IMR-90 (cell line): ENCODE measurements around the gene MUC5AC. TPM values are rescaled to one million over a fixed set of nuclear protein-coding genes. Genes with fewer than 3 reads are reported as not detected.

ENCODE experiments used
- ATAC-seq: fragments of 200-7000 bp; cut with Tn5 transposase; 2 replicates; pipeline ENCODE4 v1.9.1; 2020; ENCODE audit warnings: low read depth, mild to moderate bottlenecking, moderate library complexity
- BruUV-seq: library from RNA; stranded (reverse); fragments of 400-500 nt; replicated peaks from 2 replicates; lab custom pipeline; 2021; lab: Mats Ljungman, UMichigan
- CTCF ChIA-PET: fragments of 300-600 bp; formaldehyde crosslinking; extraction: SDS; loops from one replicate; lab custom pipeline; 2021; ENCODE audit warnings: antibody characterized with exemption; lab: Yijun Ruan, JAX
- POLR2A ChIA-PET: fragments of 300-600 bp; sonication (Branson Sonifier 250); formaldehyde crosslinking; loops from one replicate; lab custom pipeline; 2022; ENCODE audit warnings: antibody characterized with exemption; ENCODE audit not compliant: unreplicated experiment; lab: Charles Lee
- DNase-seq: peaks from one replicate; pipeline ENCODE4 v3.0.0; 2013
- H2AFZ ChIP-seq: replicated peaks from 2 replicates; pipeline ENCODE3; 2013; ENCODE audit warnings: low read length, mild to moderate bottlenecking; ENCODE audit not compliant: poor library complexity
- H2AK5ac ChIP-seq: 2 replicates; pipeline ENCODE4 v1.6.1; 2013; ENCODE audit warnings: low read depth, low read length, inconsistent platforms
- H2AK9ac ChIP-seq: replicated peaks from 2 replicates; pipeline ENCODE3; 2013; ENCODE audit warnings: mild to moderate bottlenecking, low read depth, low read length, moderate library complexity; ENCODE audit not compliant: poor library complexity
- H2BK120ac ChIP-seq: 2 replicates; pipeline ENCODE4 v1.6.1; 2013; ENCODE audit warnings: low read depth, low read length, inconsistent platforms
- H2BK15ac ChIP-seq: 3 replicates; pipeline ENCODE4 v1.6.1; 2013; ENCODE audit warnings: low read depth, low read length, inconsistent platforms
- H2BK20ac ChIP-seq: 2 replicates; pipeline ENCODE4 v1.6.1; 2013; ENCODE audit warnings: low read depth, mild to moderate bottlenecking, inconsistent platforms, low read length, moderate library complexity
- H2BK5ac ChIP-seq: 2 replicates; pipeline ENCODE4 v1.6.1; 2013; ENCODE audit warnings: mild to moderate bottlenecking, low read depth, low read length, inconsistent platforms; ENCODE audit not compliant: poor library complexity, severe bottlenecking
- H3K14ac ChIP-seq: replicated peaks from 2 replicates; pipeline ENCODE4 v1.6.1; 2013; ENCODE audit warnings: low read depth, low read length, inconsistent platforms
- H3K18ac ChIP-seq: 2 replicates; pipeline ENCODE4 v1.6.1; 2013; ENCODE audit warnings: low read depth, low read length, control low read depth
- H3K23ac ChIP-seq: 2 replicates; pipeline ENCODE4 v1.6.1; 2013; ENCODE audit warnings: low read depth, low read length, inconsistent platforms
- H3K27ac ChIP-seq: 2 replicates; pipeline ENCODE4 v1.5.1; 2013; ENCODE audit warnings: mild to moderate bottlenecking, control low read depth, low read length; ENCODE audit not compliant: insufficient read depth
- H3K27me3 ChIP-seq: 2 replicates; pipeline ENCODE4 v1.6.1; 2013; ENCODE audit warnings: low read length; ENCODE audit not compliant: control insufficient read depth, insufficient read depth
- H3K36me3 ChIP-seq: 2 replicates; pipeline ENCODE4 v1.6.1; 2013; ENCODE audit warnings: low read length, mixed read lengths; ENCODE audit not compliant: control insufficient read depth, insufficient read depth
- H3K4ac ChIP-seq: 2 replicates; pipeline ENCODE4 v1.6.1; 2013; ENCODE audit warnings: low read depth, low read length, inconsistent platforms
- H3K4me1 ChIP-seq: 2 replicates; pipeline ENCODE4 v1.6.1; 2013; ENCODE audit warnings: low read length, mixed read lengths; ENCODE audit not compliant: control insufficient read depth, insufficient read depth
- H3K4me2 ChIP-seq: 2 replicates; pipeline ENCODE4 v1.6.1; 2013; ENCODE audit warnings: low read depth, mild to moderate bottlenecking, control low read depth, low read length, moderate library complexity
- H3K4me3 ChIP-seq: 2 replicates; pipeline ENCODE4 v1.5.1; 2013; ENCODE audit warnings: low read depth, mild to moderate bottlenecking, control low read depth, low read length, moderate library complexity; ENCODE audit not compliant: insufficient read depth
- H3K56ac ChIP-seq: 2 replicates; pipeline ENCODE4 v1.6.1; 2013; ENCODE audit warnings: low read length, inconsistent platforms; ENCODE audit not compliant: insufficient read depth; ENCODE audit errors: extremely low read depth
- H3K79me1 ChIP-seq, 2 experiments: 2 replicates each; pipeline ENCODE4 v1.6.1; 2013; ENCODE audit warnings: low read length in 2 of 2, inconsistent platforms in 1 of 2, low read depth in 1 of 2
- H3K9ac ChIP-seq: 2 replicates; pipeline ENCODE4 v1.6.1; 2013; ENCODE audit warnings: low read depth, low read length, control low read depth
- H3K9me1 ChIP-seq: 2 replicates; pipeline ENCODE4 v1.6.1; 2013; ENCODE audit warnings: low read length, inconsistent platforms; ENCODE audit not compliant: insufficient read depth
- H3K9me3 ChIP-seq: 2 replicates; pipeline ENCODE4 v1.6.1; 2013; ENCODE audit warnings: low read length; ENCODE audit not compliant: control insufficient read depth, insufficient read depth
- H4K20me1 ChIP-seq: 2 replicates; pipeline ENCODE4 v1.6.1; 2013; ENCODE audit warnings: low read length, inconsistent platforms; ENCODE audit not compliant: insufficient read depth
- H4K5ac ChIP-seq: 2 replicates; pipeline ENCODE4 v1.6.1; 2013; ENCODE audit warnings: mild to moderate bottlenecking, low read depth, low read length, control low read depth
- H4K8ac ChIP-seq, 2 experiments: 2 replicates each; pipeline ENCODE4 v1.6.1; 2013; ENCODE audit warnings: low read depth in 2 of 2, low read length in 2 of 2, control low read depth in 1 of 2, inconsistent platforms in 1 of 2
- H4K91ac ChIP-seq: 2 replicates; pipeline ENCODE4 v1.6.1; 2013; ENCODE audit warnings: low read depth, low read length, inconsistent platforms; ENCODE audit not compliant: insufficient read depth
- BHLHE40 ChIP-seq: fragments of 150-350 bp; IDR thresholded peaks from 2 replicates; pipeline ENCODE4 v1.6.1; 2016; ENCODE audit warnings: mild to moderate bottlenecking, low read depth, low read length
- CHD1 ChIP-seq: IDR thresholded peaks from 2 replicates; pipeline ENCODE4 v1.6.1; 2012; ENCODE audit warnings: low read depth, low read length, improper control_type of control experiment
- CTCF ChIP-seq: conservative IDR thresholded peaks from 2 replicates; pipeline ENCODE4 v1.5.1; 2012; ENCODE audit warnings: mild to moderate bottlenecking, low read depth, low read length, improper control_type of control experiment
- ELK1 ChIP-seq: fragments of 150-350 bp; IDR thresholded peaks from 2 replicates; pipeline ENCODE4 v1.6.1; 2016; ENCODE audit warnings: low read depth, mild to moderate bottlenecking, low read length, moderate library complexity, borderline replicate concordance
- FOS ChIP-seq: fragments of 150-350 bp; IDR thresholded peaks from 2 replicates; pipeline ENCODE4 v1.6.1; 2016; ENCODE audit warnings: low read depth, low read length
- MAFK ChIP-seq: IDR thresholded peaks from 2 replicates; pipeline ENCODE4 v1.6.1; 2012; ENCODE audit warnings: low read depth, low read length, improper control_type of control experiment
- NFE2L2 ChIP-seq: fragments of 150-350 bp; IDR thresholded peaks from 2 replicates; pipeline ENCODE4 v1.6.1; 2016; ENCODE audit warnings: low read depth, mild to moderate bottlenecking, low read length
- RAD21 ChIP-seq: IDR thresholded peaks from 2 replicates; pipeline ENCODE4 v1.6.1; 2012; ENCODE audit warnings: low read length, improper control_type of control experiment
- RCOR1 ChIP-seq: IDR thresholded peaks from 2 replicates; pipeline ENCODE4 v1.6.1; 2012; ENCODE audit warnings: mild to moderate bottlenecking, low read length, improper control_type of control experiment; ENCODE audit not compliant: insufficient replicate concordance
- RFX5 ChIP-seq: IDR thresholded peaks from 2 replicates; pipeline ENCODE4 v1.8.0; 2012; ENCODE audit warnings: low read depth, mild to moderate bottlenecking, low read length, moderate library complexity
- SMC3 ChIP-seq: fragments of 150-350 bp; IDR thresholded peaks from 2 replicates; pipeline ENCODE4 v1.6.1; 2016; ENCODE audit warnings: low read depth, mild to moderate bottlenecking, antibody characterized with exemption, low read length, moderate library complexity
- USF2 ChIP-seq: fragments of 150-350 bp; IDR thresholded peaks from 2 replicates; pipeline ENCODE4 v1.6.1; 2017; ENCODE audit warnings: mild to moderate bottlenecking, antibody characterized with exemption, low read length, low read depth
- WGBS, 2 experiments: methylation state at CpG; one replicate each; pipeline versions ENCODE4 v1.1.5 to v1.1.7; 2013; ENCODE audit warnings: missing lambda C conversion rate in 2 of 2; ENCODE audit not compliant: insufficient read length in 1 of 2; ENCODE audit errors: extremely low coverage in 2 of 2; 5-methylcytosine and 5-hydroxymethylcytosine counted together
- dilution Hi-C: fragments of 300-500 bp; cut with HindIII; formaldehyde crosslinking; loops from one replicate; pipeline ENCODE4 v1.14.3; 2018; ENCODE audit warnings: low sequenced_read_pairs; ENCODE audit not compliant: unreplicated experiment
- in situ Hi-C: fragments of 300-500 bp; cut with MboI; formaldehyde crosslinking; loops from 3 replicates; pipeline ENCODE4 v1.14.3; 2019; ENCODE audit warnings: low sequenced_read_pairs, inconsistent platforms, mixed read lengths
- intact Hi-C: fragments of 100-400 bp; cut with micrococcal nuclease; formaldehyde crosslinking; loops from 2 replicates; pipeline ENCODE4 v1.10.0; 2022
- polyA plus RNA-seq, 3 experiments: library from polyadenylated mRNA; depleted of rRNA; stranded (reverse); fragments of >200 nt; gene quantifications; 2 replicates each; pipeline ENCODE4 v1.2.3, GENCODE V29; 2012; ENCODE audit warnings: low replicate concordance in 1 of 3
- total RNA-seq: library from RNA; depleted of rRNA; stranded (reverse); fragments of >200 nt; gene quantifications from 2 replicates; pipeline ENCODE4 v1.2.3, GENCODE V29; 2012

MUC5AC gene
- total and polyA plus RNA-seq, 2 of the 4 experiments (the other 2 are of a cell fraction), result 0.02 TPM; not detected in 1

GRCh38 chr11:1207401-1208143 is 49.8 kb downstream of the MUC5AC start (continued):
- no peak for TF ChIP-seq BHLHE40
- no peak for TF ChIP-seq NFE2L2
- TF ChIP-seq RCOR1, result no peak
- no peak for TF ChIP-seq FOS
- no peak for TF ChIP-seq USF2

GRCh38 chr11:1208144-1208393 is 50.3 kb downstream of the MUC5AC start:
- Histone ChIP-seq H3K27ac (no peak overlapping the region), H4K91ac (no peak overlapping the region), H3K4me1 (no peaks in the 10 kb centered on the region), H2AK9ac (no peak overlapping the region), H3K9me1 (no peaks in the 10 kb centered on the region), H4K8ac (no peak overlapping the region), H3K23ac (no peak overlapping the region), H3K14ac (no peak overlapping the region), H3K9ac (no peak overlapping the region), H4K20me1 (no peaks in the 10 kb centered on the region; the same call in 1 of the 2 replicates), H2BK5ac (no peak overlapping the region), H2AK5ac (no peak overlapping the region), H2BK15ac (no peak overlapping the region), H2BK120ac (no peak overlapping the region), H3K9me3 (peaks cover 4% of the 10 kb centered on the region), H3K4me2 (no peak overlapping the region), H3K4me3 (no peak overlapping the region), H2AFZ (no peak overlapping the region), H3K56ac (no peak overlapping the region), H3K18ac (no peak overlapping the region), H2BK20ac (no peak overlapping the region), H3K36me3 (no peaks in the 10 kb centered on the region), H3K4ac (no peak overlapping the region), H3K79me1 (no peaks in the 10 kb centered on the region), H4K5ac (no peak overlapping the region), H3K27me3 (peaks cover 10% of the 10 kb centered on the region)
- intact Hi-C loops, result no loop called here
- dilution Hi-C loops, result no loop called here
- WGBS, 2 experiments, result 59% methylated on average over 5 of the region's 6 CpGs; no CpG with 5 or more reads in 1 of the 2 experiments
- CTCF ChIA-PET, result no interaction called here
- no TSS peak for BruUV-seq
- no peak for DNase-seq
- POLR2A ChIA-PET, result no interaction called here
- in situ Hi-C loops, result loop anchor here (25.0 kb wide), 1 partner anchor 304 kb away; no protein-coding TSS in a partner anchor
- ATAC-seq, result no peak
- TF ChIP-seq BHLHE40 (no peak), RFX5 (no peak), CTCF (no peak), ELK1 (no peak), MAFK (no peak), USF2 (no peak), RAD21 (no peak), SMC3 (no peak), CHD1 (no peak)
